Ishikawa (cell line): ENCODE data around the gene PURB.

ENCODE experiments used
- CEBPB ChIP-seq: IDR thresholded peaks from 2 replicates; pipeline ENCODE4 v1.6.1; 2012
- CREB1 ChIP-seq: IDR thresholded peaks from 2 replicates; pipeline ENCODE4 v1.6.1; 2012; ENCODE audit warnings: low read depth
- EGR1 ChIP-seq: IDR thresholded peaks from 2 replicates; pipeline ENCODE4 v1.6.1; 2012
- EP300 ChIP-seq: IDR thresholded peaks from 2 replicates; pipeline ENCODE4 v1.6.1; 2012; ENCODE audit warnings: borderline replicate concordance
- FOXM1 ChIP-seq: IDR thresholded peaks from 2 replicates; pipeline ENCODE4 v1.6.1; 2012; ENCODE audit warnings: low read depth, borderline replicate concordance
- MAX ChIP-seq: IDR thresholded peaks from 2 replicates; pipeline ENCODE4 v1.6.1; 2012
- NFIC ChIP-seq: IDR thresholded peaks from 2 replicates; pipeline ENCODE4 v1.6.1; 2012
- RAD21 ChIP-seq: IDR thresholded peaks from 2 replicates; pipeline ENCODE4 v1.6.1; 2012; ENCODE audit warnings: low read depth
- TAF1 ChIP-seq: IDR thresholded peaks from 2 replicates; pipeline ENCODE4 v1.6.1; 2012; ENCODE audit warnings: low read depth, mild to moderate bottlenecking
- TCF12 ChIP-seq: IDR thresholded peaks from 2 replicates; pipeline ENCODE4 v1.6.1; 2012; ENCODE audit warnings: low read depth
- TEAD4 ChIP-seq: IDR thresholded peaks from 2 replicates; pipeline ENCODE4 v1.6.1; 2012
- YY1 ChIP-seq: IDR thresholded peaks from 2 replicates; pipeline ENCODE4 v1.6.1; 2012; ENCODE audit warnings: low read depth
- ZBTB7A ChIP-seq: IDR thresholded peaks from 2 replicates; pipeline ENCODE4 v1.6.1; 2012; ENCODE audit warnings: low read depth
- TF ChIP-seq, protein P1 (sequence below): IDR thresholded peaks from 2 replicates; pipeline ENCODE4 v1.6.1; 2012; ENCODE audit warnings: low read depth, mild to moderate bottlenecking
- TF ChIP-seq, protein P2 (sequence below): IDR thresholded peaks from 2 replicates; pipeline ENCODE4 v1.6.1; 2012

The PURB gene

GRCh38 chr7:44891791-44892190, 6.5 kb upstream of the PURB start:
- TF ChIP-seq EGR1 (no peak), MAX (no peak), YY1 (no peak), TEAD4 (no peak), EP300 (no peak), RAD21 (no peak), ZBTB7A (no peak), TAF1 (no peak), CREB1 (no peak), FOXM1 (no peak), NFIC (no peak), TCF12 (no peak), CEBPB (no peak)
- TF ChIP-seq, protein P1, sequence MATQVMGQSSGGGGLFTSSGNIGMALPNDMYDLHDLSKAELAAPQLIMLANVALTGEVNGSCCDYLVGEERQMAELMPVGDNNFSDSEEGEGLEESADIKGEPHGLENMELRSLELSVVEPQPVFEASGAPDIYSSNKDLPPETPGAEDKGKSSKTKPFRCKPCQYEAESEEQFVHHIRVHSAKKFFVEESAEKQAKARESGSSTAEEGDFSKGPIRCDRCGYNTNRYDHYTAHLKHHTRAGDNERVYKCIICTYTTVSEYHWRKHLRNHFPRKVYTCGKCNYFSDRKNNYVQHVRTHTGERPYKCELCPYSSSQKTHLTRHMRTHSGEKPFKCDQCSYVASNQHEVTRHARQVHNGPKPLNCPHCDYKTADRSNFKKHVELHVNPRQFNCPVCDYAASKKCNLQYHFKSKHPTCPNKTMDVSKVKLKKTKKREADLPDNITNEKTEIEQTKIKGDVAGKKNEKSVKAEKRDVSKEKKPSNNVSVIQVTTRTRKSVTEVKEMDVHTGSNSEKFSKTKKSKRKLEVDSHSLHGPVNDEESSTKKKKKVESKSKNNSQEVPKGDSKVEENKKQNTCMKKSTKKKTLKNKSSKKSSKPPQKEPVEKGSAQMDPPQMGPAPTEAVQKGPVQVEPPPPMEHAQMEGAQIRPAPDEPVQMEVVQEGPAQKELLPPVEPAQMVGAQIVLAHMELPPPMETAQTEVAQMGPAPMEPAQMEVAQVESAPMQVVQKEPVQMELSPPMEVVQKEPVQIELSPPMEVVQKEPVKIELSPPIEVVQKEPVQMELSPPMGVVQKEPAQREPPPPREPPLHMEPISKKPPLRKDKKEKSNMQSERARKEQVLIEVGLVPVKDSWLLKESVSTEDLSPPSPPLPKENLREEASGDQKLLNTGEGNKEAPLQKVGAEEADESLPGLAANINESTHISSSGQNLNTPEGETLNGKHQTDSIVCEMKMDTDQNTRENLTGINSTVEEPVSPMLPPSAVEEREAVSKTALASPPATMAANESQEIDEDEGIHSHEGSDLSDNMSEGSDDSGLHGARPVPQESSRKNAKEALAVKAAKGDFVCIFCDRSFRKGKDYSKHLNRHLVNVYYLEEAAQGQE, result no peak
- TF ChIP-seq, protein P2, sequence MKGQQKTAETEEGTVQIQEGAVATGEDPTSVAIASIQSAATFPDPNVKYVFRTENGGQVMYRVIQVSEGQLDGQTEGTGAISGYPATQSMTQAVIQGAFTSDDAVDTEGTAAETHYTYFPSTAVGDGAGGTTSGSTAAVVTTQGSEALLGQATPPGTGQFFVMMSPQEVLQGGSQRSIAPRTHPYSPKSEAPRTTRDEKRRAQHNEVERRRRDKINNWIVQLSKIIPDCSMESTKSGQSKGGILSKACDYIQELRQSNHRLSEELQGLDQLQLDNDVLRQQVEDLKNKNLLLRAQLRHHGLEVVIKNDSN, result no peak

GRCh38 chr7:44891372-44891771, 6.0 kb upstream of the PURB start:
- no peak for TF ChIP-seq CREB1
- TF ChIP-seq EP300, result no peak
- TF ChIP-seq, protein P2, result no peak
- TF ChIP-seq YY1, result no peak
- no peak for TF ChIP-seq NFIC
- TF ChIP-seq CEBPB, result no peak
- TF ChIP-seq TAF1, result no peak
- TF ChIP-seq FOXM1, result no peak
- TF ChIP-seq, protein P1, result no peak

DNA sequence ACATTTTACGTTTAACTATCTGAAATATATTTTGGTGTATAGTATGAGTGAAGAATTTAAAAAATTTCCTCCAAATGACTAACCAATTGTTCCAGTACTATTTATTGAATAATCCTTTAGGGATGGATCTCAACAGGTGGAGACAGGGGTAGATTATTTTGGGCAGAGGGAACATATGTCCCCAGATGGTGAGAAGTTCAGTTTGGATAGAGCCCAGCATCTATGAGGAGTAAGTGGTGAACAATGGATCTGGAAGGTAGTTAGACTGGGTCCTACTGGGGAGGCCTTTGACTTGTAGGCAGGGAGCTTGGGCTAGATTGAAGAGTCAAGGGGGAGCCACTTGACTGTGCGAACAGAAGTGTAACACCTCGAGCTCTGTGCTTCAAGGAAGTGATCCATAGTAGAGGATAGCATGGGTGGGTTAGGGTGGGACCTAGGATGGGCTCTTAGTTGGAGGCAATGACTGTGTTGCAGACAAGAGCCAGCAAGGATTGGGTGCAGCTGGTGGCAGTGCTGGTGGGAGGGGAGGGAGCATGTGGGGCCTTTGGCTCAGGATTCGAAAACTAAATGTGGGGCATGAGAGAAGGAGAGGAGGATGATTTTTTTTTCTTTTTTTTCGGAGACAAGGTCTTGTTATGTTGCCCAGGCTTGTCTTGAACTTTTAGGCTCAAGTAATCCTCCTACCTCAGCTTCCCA, 3.9 kb upstream of the PURB start:
- TF ChIP-seq RAD21 (no peak), FOXM1 (no peak), CREB1 (no peak), CEBPB (no peak), EGR1 (no peak), TEAD4 (no peak)
- TF ChIP-seq, protein P2, result no peak

DNA sequence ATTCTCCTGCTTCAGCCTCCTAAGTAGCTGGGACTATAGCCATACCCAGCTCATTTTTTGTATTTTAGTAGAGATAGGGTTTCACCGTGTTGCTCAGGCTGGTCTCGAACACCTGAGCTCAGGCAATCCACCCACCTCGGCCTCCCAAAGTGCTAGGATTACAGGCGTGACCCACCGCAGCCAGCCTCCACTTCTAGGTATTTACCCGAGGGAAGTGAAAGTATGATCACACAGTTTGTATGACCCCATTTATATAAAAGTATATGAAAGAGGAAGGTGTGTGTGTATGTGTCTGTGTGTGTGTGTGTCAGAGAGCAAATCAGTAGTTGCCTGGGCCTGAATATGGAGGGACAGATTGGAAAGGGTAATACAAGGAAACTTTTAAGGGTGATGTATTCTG, 2.0 kb upstream of the PURB start:
- TF ChIP-seq NFIC, result no peak
- TF ChIP-seq YY1, result no peak
- TF ChIP-seq EGR1, result no peak
- TF ChIP-seq, protein P1, result no peak
- TF ChIP-seq ZBTB7A, result no peak
- TF ChIP-seq, protein P2, result no peak
- TF ChIP-seq TCF12, result no peak
- TF ChIP-seq TAF1, result no peak
